ENCODE results near the gene ANKK1. TPM values are rescaled to one million over a fixed set of nuclear protein-coding genes. Genes with fewer than 3 reads are reported as not detected.

ANKK1 gene
- total and polyA plus RNA-seq, 2 of the 8 experiments (the other 6 are each of a cell fraction or from before 2014, with no cell fraction given) = 0.11 TPM; not detected in 1

GRCh38 chr11:113387605-113388211, at the start of gene ANKK1 (continued):
- peak; percentile 85 to 94 (median 90) for TF ChIP-seq CTCF (IDR thresholded peaks at IDR 0.05; ENCODE audit: control extremely low read depth in 1 of 3, insufficient read depth in 1 of 3, low read depth in 1 of 3, low read length in 3 of 3)
- peak; percentile 66; the same call in 1 of the 2 replicates for TF ChIP-seq TBP (IDR thresholded peaks at IDR 0.05; ENCODE audit: low read depth, low read length)
- 0 out of 2 replicates have a peak, but pooled peaks have one; percentile 14 for TF ChIP-seq GABPA (IDR thresholded peaks at IDR 0.05; ENCODE audit: borderline replicate concordance, insufficient read depth, low read length)
- no peak for TF ChIP-seq CHD7 (IDR thresholded peaks at IDR 0.05; ENCODE audit: insufficient replicate concordance, low read length)
- TF ChIP-seq EZH2 (IDR thresholded peaks at IDR 0.05; ENCODE audit: low read depth, low read length, severe bottlenecking) = peak; percentile 25
- 0 out of 2 replicates have a peak, but pooled peaks have one; percentile 43 for TF ChIP-seq RBBP5 (IDR thresholded peaks at IDR 0.05; ENCODE audit: borderline replicate concordance, low read depth, low read length)
- TF ChIP-seq CHD2 (IDR thresholded peaks at IDR 0.05; ENCODE audit: low read length) = no peak
- TF ChIP-seq SIRT6 (IDR thresholded peaks at IDR 0.05; ENCODE audit: low read length) = no peak
